DMS153 treated with DMSO at 0.1 percent for 48 hours (cell line): Measurements from ENCODE around the gene PALLD.
"Not testable (repeated sequence)": the region's sequence is repeated elsewhere in the genome, so short reads cannot be mapped to it uniquely, and the experiment has no call there.

ENCODE experiments used
- DNase-seq: peaks from one replicate; lab custom pipeline; 2025; ENCODE audit not compliant: unreplicated experiment; lab: John Stamatoyannopoulos, UW

Gene PALLD

GRCh38 chr4:168787801-168788595 lies 291.1 kb downstream of the PALLD start:
- no peak for DNase-seq

- DNase-seq, result no peak
Measured at GRCh38 chr4:168790898-168791297, 294.0 kb downstream of the PALLD start.

- no peak for DNase-seq
Measured at GRCh38 chr4:168791376-168791775, 294.5 kb downstream of the PALLD start.

GRCh38 chr4:168793542-168793941 lies 296.7 kb downstream of the PALLD start:
- DNase-seq, result no peak

GRCh38 chr4:168794092-168794707 lies 297.3 kb downstream of the PALLD start:
- DNase-seq, result no peak

- DNase-seq, result no peak
Measured at GRCh38 chr4:168794881-168795280, 298.0 kb downstream of the PALLD start.

- no peak for DNase-seq
Measured at GRCh38 chr4:168795346-168795745, 298.5 kb downstream of the PALLD start.

- DNase-seq, result no peak
Measured at GRCh38 chr4:168796362-168797106, 299.7 kb downstream of the PALLD start.

- no peak for DNase-seq
Measured at GRCh38 chr4:168797194-168797593, 300.3 kb downstream of the PALLD start.

- no peak for DNase-seq
Measured at GRCh38 chr4:168797738-168798375, 301.0 kb downstream of the PALLD start.

- no peak for DNase-seq
Measured at GRCh38 chr4:168800926-168801325, 304.1 kb downstream of the PALLD start.

- no peak for DNase-seq
Measured at GRCh38 chr4:168802222-168802621, 305.4 kb downstream of the PALLD start.

GRCh38 chr4:168803052-168803451 lies 306.2 kb downstream of the PALLD start:
- not testable (repeated sequence) for DNase-seq

- no peak for DNase-seq
Measured at GRCh38 chr4:168803732-168804131, 306.9 kb downstream of the PALLD start.

GRCh38 chr4:168804146-168804545 lies 307.3 kb downstream of the PALLD start:
- no peak for DNase-seq

- DNase-seq, result no peak
Measured at GRCh38 chr4:168805341-168805740, 308.5 kb downstream of the PALLD start.

- not testable (repeated sequence) for DNase-seq
Measured at GRCh38 chr4:168806247-168806646, 309.4 kb downstream of the PALLD start.

GRCh38 chr4:168811207-168811606 lies 314.4 kb downstream of the PALLD start:
- DNase-seq, result peak; percentile 34

GRCh38 chr4:168811786-168812651 lies 315.2 kb downstream of the PALLD start:
- no peak for DNase-seq

- DNase-seq, result no peak
Measured at GRCh38 chr4:168812806-168813205, 316.0 kb downstream of the PALLD start.
